NK-92 (cell line): Measurements from ENCODE around the gene TUBA4B.

ENCODE experiments used
- DNase-seq: peaks from one replicate; lab custom pipeline; 2025; ENCODE audit not compliant: unreplicated experiment; lab: John Stamatoyannopoulos, UW

TUBA4B gene

DNA sequence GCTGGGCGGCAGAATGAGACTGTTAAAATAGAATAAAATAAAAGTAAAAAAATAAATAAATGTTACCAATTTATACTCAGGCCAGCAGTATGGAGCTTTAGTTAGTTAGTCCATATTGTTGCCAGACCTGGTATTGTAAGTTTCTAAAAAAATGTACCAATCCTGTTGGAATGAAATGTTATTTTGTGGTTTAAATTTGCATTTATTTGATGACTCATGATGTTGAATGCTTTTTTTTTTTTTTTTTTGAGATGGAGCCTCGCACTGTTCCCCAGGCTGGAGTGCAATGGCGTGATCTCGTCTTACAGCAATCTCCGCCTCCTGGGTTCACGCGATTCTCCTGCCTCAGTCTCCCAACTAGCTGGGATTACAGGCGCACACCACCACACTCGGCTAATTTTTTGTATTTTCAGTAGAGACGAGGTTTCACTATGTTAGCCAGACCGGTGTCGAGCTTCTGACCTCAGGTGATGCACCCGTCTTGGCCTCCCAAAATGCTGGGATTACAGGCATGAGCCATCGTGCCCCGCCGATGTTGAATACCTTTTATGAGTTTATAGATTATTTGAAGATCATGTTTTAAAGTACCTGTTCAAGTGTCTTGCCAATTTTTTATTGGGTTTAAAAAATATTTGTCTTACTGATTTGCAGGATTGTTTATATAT lies 61.9 kb downstream of the TUBA4B start:
- DNase-seq = no peak
